ENCODE measurements around the gene SFMBT2.

Gene SFMBT2

DNA sequence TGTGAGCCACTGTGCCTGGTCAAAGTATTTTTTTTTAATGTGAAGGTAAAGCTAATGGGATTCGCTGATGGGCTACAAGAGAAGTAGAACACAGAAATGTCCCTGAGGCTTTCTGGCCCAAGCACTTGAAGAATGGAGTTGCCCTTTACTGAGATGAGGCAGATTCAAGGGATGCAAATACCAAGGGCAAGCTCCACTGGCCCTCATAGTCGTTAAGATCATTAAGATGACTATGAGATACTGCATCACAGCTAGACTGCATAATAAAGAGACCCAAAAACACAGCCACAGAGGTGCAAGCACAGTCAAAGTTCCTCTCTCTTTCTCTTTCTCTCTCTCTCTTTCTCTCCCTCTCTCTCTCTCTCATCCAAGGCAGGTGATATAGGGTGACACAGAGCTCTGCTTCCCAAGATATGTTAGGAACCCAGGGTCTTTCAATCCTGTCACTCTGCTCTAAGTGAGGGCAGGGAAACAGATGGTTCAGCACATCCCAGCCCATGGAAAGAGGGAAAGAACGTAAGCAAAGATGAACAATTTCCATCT, 117.4 kb downstream of the SFMBT2 start:
- no peak for ATAC-seq

DNA sequence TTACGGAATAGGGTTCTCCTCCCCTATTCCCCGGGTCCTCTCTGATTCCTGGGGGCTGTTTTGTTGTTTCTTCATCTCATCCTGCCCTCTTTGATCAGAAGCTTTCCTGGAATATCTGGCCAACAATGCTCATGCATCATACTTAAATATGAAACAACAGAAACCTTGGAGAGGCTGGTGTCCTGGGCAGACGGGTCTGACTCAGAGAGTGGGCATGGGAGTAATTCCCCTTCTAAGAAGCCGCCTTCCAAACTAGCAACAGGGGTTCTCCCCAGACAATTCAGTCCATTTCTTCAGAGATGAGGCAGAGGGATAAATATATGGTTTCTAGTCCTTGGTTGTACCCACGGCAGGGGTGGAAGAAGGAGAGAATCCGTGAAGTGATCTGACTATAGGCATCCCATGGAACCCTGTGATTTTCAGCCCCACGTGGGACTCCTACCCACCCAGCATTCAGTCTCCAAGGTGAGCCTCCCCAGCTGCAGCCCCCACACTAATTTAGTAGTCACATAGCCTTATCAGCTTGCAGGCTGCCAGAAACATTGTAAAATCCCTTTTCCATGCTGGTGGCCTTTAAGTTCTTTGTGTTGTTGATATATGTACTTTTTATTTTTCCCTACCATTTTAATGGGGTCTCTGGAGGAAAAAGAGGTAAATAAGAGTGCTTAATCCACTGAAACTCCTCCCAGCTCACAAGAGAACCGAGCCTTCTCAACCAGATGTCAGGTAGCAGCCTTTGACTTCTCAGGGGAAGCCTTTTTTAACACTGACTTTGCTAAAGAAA, 119.2 kb downstream of the SFMBT2 start:
- ATAC-seq = no peak

DNA sequence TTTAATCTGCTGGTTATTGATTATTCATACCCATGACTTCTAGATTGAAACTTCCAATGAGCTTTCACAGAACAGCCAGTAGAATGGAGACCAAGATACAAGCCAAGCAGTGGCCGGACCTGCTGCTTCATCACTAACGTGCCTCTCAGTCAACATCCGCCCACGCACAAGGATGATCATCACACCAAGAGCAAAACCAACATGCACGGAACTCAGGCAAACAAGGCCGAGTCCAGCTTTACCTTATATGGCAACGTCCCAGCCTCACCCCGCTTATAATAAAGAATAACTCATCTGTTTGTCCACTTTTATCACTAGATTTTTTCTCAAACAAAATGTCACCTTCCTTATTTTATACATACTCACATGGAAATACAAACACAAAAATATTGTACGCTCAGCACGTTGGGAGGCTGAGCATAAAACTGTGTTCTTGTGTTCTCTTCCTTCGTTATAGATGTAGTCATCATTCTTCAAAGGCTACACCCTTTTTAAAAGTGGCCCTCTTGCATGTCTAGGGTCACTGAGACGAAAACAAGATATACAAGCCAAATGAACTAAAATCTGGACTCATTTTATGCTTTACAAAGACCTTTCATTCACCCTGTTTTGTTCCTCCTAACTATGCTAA, 122.7 kb downstream of the SFMBT2 start:
- no peak for ATAC-seq

DNA sequence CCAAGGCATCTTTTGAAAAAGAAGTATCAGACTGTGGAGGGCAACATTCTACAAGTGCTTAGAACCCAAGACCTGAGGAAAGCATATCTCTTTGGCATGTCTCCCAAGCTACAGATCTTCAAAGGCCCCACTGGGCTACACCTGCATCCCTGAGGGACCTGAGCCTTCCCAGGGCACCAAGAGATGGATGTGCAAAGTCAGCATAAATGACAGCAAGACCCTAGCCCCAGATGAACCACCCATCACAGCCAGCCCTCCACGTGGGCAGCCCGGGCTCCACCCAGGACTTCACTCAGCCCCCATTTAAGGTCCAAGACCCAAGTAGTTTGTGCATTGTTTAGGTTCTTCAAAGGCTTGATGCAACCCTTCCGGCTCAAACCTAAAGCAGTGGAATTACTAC, 123.5 kb downstream of the SFMBT2 start:
- ATAC-seq = no peak

DNA sequence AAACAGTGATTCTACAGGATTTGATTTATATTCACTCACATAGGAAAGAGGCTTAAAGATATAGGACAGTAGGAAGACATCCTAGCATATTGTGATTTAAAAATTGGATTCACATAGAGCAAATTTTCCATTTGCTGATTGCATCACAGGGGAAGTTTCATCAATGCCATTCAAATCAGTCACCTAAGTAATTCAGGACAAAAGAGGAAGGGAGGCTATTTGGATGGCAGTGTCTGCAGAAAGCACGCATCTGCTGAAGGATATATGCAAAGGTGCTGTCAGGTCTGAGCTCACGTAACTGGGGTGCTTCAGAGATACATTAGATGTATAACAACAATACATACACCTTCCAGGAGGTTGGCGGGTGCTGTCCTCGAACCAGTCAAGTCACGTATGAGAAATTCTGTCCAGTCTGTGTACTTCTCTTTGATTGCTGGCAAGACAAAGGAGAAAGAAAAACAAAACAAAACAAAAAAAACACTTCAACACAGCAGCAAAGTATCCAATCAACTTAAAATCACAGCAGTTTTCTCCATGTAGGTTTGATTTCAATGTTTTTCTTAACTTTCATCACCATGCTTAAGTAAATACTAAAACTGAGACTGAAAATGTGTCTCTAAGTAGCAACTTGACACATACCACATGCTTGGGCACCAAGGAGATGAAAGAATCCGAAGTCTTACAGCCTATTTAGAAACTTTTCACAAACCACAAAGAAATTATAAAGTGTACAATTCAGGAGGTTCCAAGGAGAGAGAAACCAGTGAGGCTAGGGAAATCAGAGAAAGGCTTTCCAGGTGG, 125.1 kb downstream of the SFMBT2 start:
- no peak for ATAC-seq

DNA sequence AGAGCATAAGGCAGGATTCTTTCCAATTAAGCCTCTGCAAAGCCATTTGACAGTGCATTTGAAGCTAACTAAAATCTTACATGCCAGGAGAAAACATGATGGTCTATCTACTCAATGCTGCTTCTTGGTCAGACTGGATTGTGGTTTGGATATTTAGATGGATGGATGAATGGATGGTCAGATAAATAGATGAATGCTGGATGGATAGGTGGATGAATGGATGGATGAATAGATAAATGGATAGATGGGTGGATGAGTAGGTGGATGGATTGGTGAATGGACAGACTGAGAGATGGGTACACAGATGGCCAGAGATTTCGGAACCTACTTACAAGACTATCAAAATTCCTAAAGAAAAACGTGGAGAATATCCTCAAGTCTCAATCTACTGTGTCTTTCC, 127.6 kb downstream of the SFMBT2 start:
- no peak for ATAC-seq

DNA sequence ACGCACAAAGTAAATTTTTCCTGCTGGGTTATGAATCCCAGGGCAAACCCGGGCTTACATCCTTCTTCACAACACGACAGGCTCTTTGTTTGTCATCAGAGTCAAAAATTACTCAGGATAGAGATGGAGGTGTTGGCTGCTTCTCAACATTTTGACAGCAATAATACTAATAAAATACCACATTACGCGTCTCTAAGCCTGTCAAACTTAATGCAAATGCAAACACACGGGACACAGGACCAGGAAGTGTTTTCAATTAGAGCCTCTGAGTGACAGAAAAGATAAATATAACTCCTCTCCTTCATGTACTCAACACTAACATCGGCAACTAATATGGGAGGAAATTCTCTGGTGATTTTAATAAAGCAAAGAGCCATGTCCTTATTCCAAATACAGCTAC, 128.4 kb downstream of the SFMBT2 start:
- no peak for ATAC-seq

DNA sequence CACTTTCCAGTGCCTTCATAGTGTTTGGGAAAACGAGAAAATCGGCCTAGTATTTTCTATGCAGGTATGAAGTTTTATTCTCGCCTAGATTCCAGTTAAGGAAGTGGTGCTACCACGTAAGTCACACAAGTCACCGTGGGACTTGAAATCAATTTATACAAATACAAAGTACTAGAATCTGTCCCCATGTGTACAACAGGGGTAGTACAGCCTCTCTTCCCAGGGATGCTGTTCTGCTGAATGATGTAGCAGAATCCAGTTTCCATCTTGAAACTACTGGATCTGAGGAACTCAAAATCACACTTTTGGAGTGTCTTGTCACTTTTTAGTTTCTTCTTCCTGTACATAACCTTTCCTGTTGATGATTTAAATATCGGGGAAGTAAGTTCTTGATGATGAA, 129.4 kb downstream of the SFMBT2 start:
- ATAC-seq = no peak

DNA sequence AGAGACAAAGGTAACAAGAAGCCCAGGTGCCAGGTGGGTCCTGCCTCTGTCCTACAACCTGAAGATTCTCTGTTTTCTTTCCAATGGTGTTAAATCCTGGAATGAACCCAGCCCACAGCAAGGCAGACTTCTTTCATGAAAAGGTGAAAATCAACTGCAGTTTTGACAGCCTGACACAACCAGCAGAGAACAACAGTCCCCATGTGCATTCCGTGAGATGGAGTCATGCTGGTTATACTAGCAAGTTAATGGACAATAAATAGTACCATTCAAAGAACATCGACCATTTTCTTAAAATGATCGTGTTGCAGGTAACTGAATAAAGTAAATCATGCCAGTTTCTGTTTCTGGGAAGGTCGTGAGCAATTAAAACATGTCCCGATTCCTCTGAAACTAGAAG, 131.5 kb downstream of the SFMBT2 start:
- no peak for ATAC-seq

DNA sequence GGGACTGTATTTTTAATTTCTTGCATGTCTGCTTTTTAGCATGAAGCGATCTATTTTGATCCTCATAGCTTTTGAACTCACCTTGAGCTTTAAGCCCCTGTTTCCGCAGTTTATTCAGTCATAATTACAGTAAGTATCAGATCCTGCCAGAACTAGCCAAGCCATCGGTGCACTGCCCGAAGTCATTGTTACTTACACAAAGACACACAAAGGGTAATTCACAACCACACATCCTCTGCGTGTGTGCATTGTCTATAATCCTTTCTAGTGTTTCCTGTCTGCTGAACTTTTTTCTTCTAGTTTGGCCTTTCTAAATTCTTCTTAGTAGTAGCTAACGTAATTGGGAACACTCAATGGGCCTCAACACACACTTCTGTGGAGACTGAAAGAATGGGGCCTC, 133.0 kb downstream of the SFMBT2 start:
- ATAC-seq = no peak

DNA sequence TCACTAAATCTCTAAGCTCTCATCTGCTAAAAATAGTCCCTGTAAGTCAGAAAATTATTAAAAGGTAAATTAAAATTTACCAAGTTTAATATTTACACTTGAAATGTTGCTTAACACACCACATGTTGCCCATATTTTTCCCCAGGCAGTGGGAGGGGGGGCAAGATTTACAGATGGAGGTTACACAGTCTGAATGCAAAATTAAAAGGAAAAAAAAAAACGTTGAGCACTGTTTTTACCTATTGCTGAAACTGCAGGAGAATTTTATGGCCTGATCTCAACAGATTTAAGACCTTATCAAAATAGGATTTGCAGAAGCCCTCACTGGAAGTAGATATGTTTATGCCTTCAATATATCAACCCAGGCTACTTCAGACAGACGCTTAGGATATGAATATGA, 133.4 kb downstream of the SFMBT2 start:
- no peak for ATAC-seq

DNA sequence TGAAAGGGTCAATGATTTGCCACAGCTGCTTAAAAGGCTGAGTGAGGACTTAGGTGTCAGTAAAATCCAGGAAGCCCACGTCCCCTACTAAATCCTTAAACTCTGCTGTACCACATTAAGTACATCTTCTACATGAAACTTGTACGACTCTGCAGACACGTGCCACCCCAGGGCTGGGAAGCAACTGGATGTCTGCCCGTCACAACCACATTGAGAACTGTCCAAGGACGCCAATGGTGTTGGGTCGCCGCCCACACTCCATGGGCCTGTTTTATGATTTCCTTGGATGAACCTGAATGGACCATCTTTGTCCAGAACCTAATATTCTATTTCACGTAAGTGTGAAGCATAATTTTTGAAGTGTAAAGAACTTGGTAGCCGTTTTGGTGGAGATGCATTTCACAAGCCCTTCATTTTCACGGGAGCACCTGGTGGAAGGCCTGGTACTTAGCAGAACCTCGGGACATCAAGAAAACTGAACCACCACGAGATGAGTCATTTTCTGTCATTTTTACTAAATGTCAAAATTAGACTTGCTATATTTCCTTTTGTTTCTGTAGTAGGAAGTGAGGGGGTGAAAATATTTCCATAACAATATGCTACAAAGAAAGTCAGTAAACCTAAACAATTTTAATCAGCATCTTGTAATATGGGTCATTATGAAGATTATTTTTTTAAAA, 134.9 kb downstream of the SFMBT2 start:
- peak; percentile 35 to 45 for ATAC-seq

DNA sequence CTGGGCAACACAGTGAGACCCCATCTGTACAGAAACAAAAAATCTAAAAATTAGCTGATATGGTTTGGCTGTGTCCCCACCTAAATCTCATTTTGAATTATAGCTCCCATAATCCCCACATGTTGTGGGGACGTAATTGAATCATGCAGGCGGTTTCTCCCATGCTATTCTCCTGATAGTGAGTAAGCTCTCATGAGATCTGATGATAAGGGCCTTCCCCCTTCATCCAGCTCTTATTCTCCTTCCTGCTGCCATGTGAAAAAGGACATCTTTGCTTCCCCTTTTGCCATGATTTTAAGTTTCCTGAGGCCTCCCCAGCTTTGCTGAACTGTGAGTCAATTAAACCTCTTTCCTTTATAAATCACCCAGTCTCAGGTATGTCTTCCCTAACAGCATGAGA, 136.5 kb downstream of the SFMBT2 start:
- ATAC-seq = no peak

DNA sequence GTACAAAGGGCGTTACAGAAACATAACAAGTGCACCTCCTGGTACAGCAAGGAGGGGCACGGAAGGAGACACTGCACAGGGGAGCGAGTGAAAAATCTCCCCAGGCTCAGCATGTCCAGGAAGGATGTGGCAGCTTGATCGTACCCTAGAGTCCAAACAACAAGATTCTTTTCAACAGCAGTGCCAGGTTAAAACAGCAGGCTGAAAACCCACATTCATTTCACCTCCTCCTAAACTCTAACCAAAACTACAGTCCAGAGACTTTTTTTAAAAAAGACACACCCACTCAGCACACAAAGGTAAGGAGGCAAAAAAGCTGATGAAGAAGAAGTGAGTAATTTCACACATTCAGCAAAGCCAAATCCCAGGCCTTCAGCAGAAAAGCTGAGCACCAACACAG, 138.8 kb downstream of the SFMBT2 start:
- peak in 1 of 2 donors; percentile 4 for ATAC-seq

DNA sequence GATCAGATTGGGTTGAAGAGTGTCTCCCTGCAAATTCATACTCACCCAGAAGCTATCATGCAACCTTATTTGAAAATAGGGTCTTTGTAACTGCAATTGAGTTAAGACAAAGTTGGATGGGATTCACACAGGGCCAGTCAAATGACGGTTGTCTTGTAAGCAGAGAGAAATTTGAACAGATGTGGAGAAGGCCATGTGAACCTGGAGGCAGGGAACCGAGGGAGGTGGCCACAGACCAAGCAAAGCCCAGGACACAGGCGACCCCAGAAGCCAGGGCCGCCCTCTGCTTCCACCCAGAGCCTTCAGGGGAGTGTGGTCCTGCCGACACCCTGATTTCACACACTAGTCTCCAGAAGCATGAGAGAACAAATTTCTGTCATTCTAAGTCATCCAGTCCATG, 140.8 kb downstream of the SFMBT2 start:
- no peak for ATAC-seq

DNA sequence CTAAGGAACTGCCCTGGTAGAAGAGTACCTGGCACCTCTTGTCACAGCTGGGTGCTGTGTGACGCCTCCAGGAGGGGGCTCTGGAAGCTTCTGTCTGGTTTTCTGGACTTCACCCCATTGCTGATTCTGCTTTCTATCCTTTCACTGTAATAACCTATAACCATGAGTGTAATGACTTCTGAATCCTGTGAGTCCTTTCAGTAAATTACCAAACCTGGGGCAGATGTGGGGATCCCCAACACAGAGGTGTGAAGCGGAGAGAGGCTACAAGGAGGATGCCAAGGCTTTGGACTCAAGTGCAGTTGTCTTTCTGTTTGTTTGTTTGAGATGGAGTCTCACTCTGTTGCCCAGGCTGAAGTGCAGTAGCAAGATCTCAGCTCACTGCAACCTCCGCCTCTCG, 143.7 kb downstream of the SFMBT2 start:
- ATAC-seq = no peak

DNA sequence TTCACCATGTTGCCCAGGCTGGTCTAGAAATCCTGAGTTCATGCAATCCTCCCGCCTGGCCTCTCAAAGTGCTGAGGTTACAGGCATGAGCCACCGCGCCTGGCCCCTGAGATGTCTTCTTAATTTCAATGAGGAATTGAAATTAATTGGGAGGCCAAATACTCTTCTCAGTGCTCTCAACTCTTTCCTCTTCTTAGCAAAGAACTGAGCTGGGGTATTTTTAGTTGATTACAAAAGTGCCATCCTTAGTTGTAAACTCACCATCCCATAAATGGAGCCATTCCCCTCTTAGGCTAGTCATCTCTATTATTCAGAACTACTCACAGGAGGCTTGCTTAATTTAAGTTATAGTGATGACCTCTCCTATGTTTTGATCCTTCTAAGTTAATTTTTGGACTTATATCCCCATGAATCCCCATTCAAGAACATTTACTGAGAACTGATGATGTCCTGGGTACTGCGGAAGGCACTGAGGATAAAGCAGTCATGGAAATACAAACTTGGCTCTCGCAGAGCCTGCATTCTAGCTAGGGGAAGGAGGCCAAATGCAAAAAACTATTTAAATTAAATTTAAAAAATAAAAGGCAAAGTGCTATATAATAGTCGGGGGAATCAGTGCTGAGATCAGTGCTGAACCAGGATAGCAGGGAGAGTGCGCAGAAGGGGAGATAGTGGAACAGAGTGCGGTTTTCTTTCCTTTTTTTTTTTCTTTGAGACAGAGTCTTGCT, 145.3 kb downstream of the SFMBT2 start:
- no peak for ATAC-seq

DNA sequence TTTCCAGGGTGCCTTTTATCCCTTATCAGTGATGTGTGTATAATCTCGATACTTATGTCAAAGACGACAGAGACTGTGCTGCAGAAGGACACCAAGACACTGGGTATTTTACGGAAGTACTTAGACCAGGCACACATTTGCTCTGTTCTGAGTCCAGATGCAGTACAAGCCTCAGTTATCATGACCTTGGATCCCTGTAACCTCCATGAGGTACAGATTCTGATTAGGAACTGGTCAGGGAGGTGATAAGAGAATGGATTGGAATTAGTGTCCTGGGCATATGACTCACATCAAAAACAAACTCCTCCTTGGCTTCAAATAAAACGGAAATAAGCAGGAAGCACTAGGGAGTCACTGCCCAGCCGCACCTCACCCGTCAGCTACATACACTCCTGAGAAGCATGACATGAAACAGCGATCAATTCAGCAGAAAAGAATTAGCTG, 146.5 kb downstream of the SFMBT2 start:
- ATAC-seq = no peak

DNA sequence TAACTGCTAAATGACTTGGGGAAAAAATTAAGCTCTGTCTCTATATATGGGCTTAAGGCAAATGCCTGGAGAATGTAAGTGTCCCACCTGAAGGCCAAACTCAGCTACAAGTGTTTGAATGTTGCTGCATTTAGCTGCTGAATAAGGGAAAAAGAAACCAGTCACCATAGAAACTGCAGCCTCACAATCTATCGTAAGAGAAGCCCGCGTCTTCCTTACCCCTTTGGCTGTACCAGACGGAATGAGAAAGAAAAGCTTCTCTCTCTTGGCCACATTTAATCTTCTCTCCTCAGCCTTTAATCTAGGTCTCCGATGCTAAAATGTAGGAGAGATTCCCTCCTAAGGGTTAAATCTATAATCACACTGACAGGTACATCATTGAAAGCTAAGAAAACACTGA, 147.2 kb downstream of the SFMBT2 start:
- no peak for ATAC-seq

DNA sequence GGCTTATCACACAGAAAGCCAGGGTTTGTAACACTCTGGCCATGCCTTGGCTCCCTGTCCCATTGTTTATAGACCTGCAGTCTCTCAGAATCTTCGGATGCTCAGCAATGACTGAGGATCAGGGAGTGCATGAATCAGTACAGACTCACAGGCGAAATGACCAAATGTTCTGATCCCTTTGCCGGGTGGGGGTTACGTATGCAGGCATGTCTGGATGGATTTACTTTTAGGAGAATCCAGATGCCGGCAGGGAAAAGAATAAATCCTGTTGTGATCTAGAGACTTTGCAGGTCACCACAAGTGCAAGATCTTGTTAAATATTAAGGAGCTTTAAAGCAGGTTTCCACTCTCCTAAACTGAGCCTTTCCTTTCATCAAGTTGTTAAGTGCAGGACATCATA, 149.5 kb downstream of the SFMBT2 start:
- no peak for ATAC-seq

DNA sequence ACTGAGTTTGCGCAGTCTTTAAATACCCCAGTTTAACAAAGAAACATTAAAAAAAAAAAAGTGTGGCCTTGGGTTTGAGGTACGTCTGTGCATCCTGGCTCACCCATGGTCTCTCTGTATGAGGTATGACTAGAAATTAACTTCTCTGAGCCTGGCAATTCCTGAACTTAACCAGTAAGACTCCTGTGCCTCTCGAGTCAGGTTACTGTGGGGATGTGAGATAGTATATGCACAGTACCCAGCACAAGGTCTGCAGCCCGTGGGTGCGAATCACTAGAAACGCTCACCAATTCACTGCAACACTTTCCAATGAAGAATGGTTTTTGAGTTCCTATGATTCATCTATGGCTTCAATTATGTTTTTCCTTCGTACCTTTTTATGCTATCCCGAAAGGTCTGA, 149.9 kb downstream of the SFMBT2 start:
- no peak for ATAC-seq

DNA sequence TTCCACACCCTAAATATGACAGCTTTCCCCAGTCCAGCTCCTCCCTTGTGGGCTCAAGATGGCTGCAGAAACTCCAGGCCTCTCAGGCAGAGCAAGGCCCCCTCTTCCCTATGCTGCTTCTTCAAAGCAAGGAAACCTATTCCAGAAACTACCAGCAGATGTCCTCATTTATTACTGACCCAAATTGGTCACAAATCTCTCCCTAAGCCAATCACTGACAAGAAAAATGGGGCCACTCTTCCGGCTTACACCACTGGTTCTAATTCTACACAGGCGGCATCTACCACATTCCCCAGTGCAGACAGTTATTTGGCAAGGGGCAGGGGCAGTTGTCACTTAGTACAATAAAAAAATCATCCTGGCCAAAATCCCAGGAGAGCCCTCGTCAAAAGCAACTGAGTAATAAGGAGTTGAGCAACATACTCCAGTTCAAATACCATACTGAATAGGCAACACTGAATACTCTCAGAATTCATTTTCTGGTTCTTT, 150.4 kb downstream of the SFMBT2 start:
- ATAC-seq = no peak

Measured in activated CD4-positive, CD25-positive, alpha-beta regulatory T cell treated with anti-CD3 and anti-CD28 coated beads, Interleukin-2, amount 50 U/mL, for 24 hours (primary cell).